Hepatocyte (in vitro differentiated cells): ENCODE data around the gene CFAP92. TPM values are rescaled to one million over a fixed set of nuclear protein-coding genes. Genes with fewer than 3 reads are reported as not detected.
"Not testable (repeated sequence)": the region's sequence is repeated elsewhere in the genome, so short reads cannot be mapped to it uniquely, and the experiment has no call there.

Source experiments
- DNase-seq: peaks from one replicate; pipeline ENCODE4 v3.0.0-alpha.2; 2016; ENCODE audit warnings: low spot score
- H2AFZ ChIP-seq: fragments of 200-600 bp; sonication (generic); 2 replicates; pipeline ENCODE4 v1.6.0; 2016; ENCODE audit warnings: antibody characterized with exemption, mild to moderate bottlenecking
- H3K27ac ChIP-seq: fragments of 200-600 bp; sonication (generic); 2 replicates; pipeline ENCODE4 v1.5.1; 2016; ENCODE audit warnings: mild to moderate bottlenecking
- H3K27me3 ChIP-seq: fragments of 200-600 bp; sonication (generic); 2 replicates; pipeline ENCODE4 v1.6.1; 2016
- H3K36me3 ChIP-seq: fragments of 200-600 bp; sonication (generic); replicated peaks from 2 replicates; pipeline ENCODE4 v1.5.1; 2016; ENCODE audit warnings: low read depth; ENCODE audit not compliant: insufficient read depth
- H3K4me1 ChIP-seq: fragments of 200-600 bp; sonication (generic); 2 replicates; pipeline ENCODE4 v1.5.1; 2016; ENCODE audit warnings: mild to moderate bottlenecking, moderate library complexity; ENCODE audit not compliant: insufficient read depth
- H3K4me2 ChIP-seq: fragments of 200-600 bp; sonication (generic); 2 replicates; pipeline ENCODE4 v1.6.0; 2016
- H3K4me3 ChIP-seq: fragments of 200-600 bp; sonication (generic); 2 replicates; pipeline ENCODE4 v1.5.1; 2016; ENCODE audit warnings: mild to moderate bottlenecking
- H3K79me2 ChIP-seq: fragments of 200-600 bp; sonication (generic); 2 replicates; pipeline ENCODE4 v1.6.0; 2017; ENCODE audit warnings: mild to moderate bottlenecking
- H3K9me2 ChIP-seq: fragments of 200-600 bp; sonication (generic); replicated peaks from 2 replicates; pipeline ENCODE4 v1.6.0; 2017; ENCODE audit warnings: mild to moderate bottlenecking; ENCODE audit not compliant: insufficient read depth
- H3K9me3 ChIP-seq: fragments of 200-600 bp; sonication (generic); 2 replicates; pipeline ENCODE4 v1.5.1; 2016; ENCODE audit warnings: low read depth, mild to moderate bottlenecking
- H4K20me1 ChIP-seq: fragments of 200-600 bp; sonication (generic); 2 replicates; pipeline ENCODE4 v1.6.0; 2016; ENCODE audit warnings: mild to moderate bottlenecking; ENCODE audit not compliant: insufficient read depth, poor library complexity, severe bottlenecking
- CTCF ChIP-seq: fragments of 200-600 bp; sonication (generic); IDR thresholded peaks from 2 replicates; pipeline ENCODE4 v1.5.1; 2016; ENCODE audit warnings: antibody characterized with exemption, mild to moderate bottlenecking; ENCODE audit not compliant: poor library complexity
- EZH2 ChIP-seq: fragments of 200-600 bp; sonication (generic); IDR thresholded peaks from 2 replicates; pipeline ENCODE4 v1.6.1; 2016; ENCODE audit warnings: antibody characterized with exemption, mild to moderate bottlenecking, borderline replicate concordance
- EZH2phosphoT487 ChIP-seq: fragments of 200-600 bp; sonication (generic); IDR thresholded peaks from one replicate; pipeline ENCODE4 v1.6.1; 2018; ENCODE audit warnings: antibody characterized with exemption, mild to moderate bottlenecking, low read depth, moderate library complexity; ENCODE audit not compliant: unreplicated experiment, severe bottlenecking
- WGBS: methylation state at CpG from one replicate; pipeline ENCODE4 v1.1.6; 2016; ENCODE audit warnings: low lambda C conversion rate; ENCODE audit errors: missing lambda C conversion rate; 5-methylcytosine and 5-hydroxymethylcytosine counted together
- polyA plus RNA-seq: library from polyadenylated mRNA; unstranded; fragments of >200 nt; fragmentation: Nextera tagmentation; extraction: Ambion mirVana; gene quantifications from 2 replicates; pipeline ENCODE4 v1.2.1, GENCODE V29; 2016
- total RNA-seq: library from RNA; depleted of rRNA; stranded (reverse); fragments of >200 nt; gene quantifications from 2 replicates; pipeline ENCODE4 v1.2.3, GENCODE V29; 2014

Gene CFAP92
- total and polyA plus RNA-seq, 2 experiments from 2014 or later, result 0.17 to 0.35 TPM

DNA sequence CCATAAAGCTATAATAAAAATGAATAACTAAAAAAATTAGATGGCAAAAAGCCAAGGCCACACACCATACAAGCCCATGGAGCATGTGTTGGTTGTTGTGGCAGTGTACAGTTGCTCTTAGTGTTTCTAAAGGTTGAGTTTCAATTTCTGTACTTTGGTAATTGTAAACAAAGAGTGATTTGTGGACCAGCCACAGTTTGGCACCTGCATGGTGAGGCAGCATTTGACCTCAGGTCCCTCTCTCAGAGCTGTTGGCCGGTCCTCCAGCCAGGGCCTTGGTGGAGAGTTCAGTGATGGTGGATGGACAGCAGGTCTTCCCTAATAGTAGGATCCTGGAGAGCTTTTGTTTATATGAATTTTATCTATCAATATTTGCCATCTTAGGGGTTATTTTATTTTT, 108.9 kb downstream of the CFAP92 start:
- Histone ChIP-seq H3K27ac (no peak overlapping the region), H4K20me1 (no peaks in the 10 kb centered on the region), H3K9me3 (no peaks in the 10 kb centered on the region), H3K27me3 (no peaks in the 10 kb centered on the region), H3K79me2 (peaks cover 53% of the 10 kb centered on the region), H2AFZ (no peak overlapping the region), H3K36me3 (no peaks in the 10 kb centered on the region), H3K9me2 (no peaks in the 10 kb centered on the region), H3K4me1 (peaks cover 7% of the 10 kb centered on the region), H3K4me3 (no peak overlapping the region), H3K4me2 (no peak overlapping the region)
- 92% methylated on average over 1 of the region's 1 CpG for WGBS
- no peak for DNase-seq
- TF ChIP-seq EZH2 (no peak), CTCF (no peak), EZH2phosphoT487 (no peak)

DNA sequence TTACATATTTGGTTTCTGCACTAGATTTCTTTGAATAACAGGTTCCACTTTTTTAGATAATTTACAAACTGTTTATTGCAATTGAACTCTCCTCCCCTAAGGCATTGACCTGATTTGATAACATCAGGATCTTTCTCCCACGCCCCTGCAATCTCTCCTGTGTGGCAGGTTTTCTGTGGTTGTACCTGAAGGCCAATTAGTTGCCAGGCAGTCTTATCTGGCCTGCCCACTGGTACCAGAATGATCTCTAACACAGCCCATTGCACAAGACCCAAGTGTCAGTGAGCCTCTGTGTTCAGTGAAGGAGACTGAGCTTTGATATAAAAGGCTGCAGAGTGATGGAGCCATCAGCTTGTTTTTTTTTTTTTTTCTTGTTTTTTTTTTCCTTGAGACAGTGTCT, 111.2 kb downstream of the CFAP92 start:
- peaks cover 17% of the 10 kb centered on the region for H3K4me1 ChIP-seq
- H3K79me2 ChIP-seq, result peaks cover 66% of the 10 kb centered on the region
- H4K20me1 ChIP-seq, result no peaks in the 10 kb centered on the region
- no peaks in the 10 kb centered on the region for H3K9me3 ChIP-seq
- H3K36me3 ChIP-seq, result no peaks in the 10 kb centered on the region
- no peak for DNase-seq
- H2AFZ ChIP-seq, result no peak overlapping the region
- no peak for TF ChIP-seq EZH2phosphoT487
- TF ChIP-seq EZH2, result no peak
- TF ChIP-seq CTCF, result no peak
- H3K9me2 ChIP-seq, result no peaks in the 10 kb centered on the region
- no peak overlapping the region for H3K27ac ChIP-seq
- H3K4me2 ChIP-seq, result no peak overlapping the region
- no peaks in the 10 kb centered on the region for H3K27me3 ChIP-seq
- H3K4me3 ChIP-seq, result no peak overlapping the region
- 75% methylated on average over 1 of the region's 1 CpG for WGBS

GRCh38 chr3:128881576-128881975, 112.3 kb downstream of the CFAP92 start:
- H3K4me1 ChIP-seq, result peaks cover 18% of the 10 kb centered on the region
- no peaks in the 10 kb centered on the region for H3K27me3 ChIP-seq
- no peak overlapping the region for H3K27ac ChIP-seq
- no peaks in the 10 kb centered on the region for H4K20me1 ChIP-seq
- H3K4me3 ChIP-seq, result no peak overlapping the region
- no peak for DNase-seq
- 97% methylated on average over 6 of the region's 6 CpGs for WGBS
- no peaks in the 10 kb centered on the region for H3K9me3 ChIP-seq
- H3K79me2 ChIP-seq, result peaks cover 72% of the 10 kb centered on the region
- no peak overlapping the region for H3K4me2 ChIP-seq
- H3K9me2 ChIP-seq, result no peaks in the 10 kb centered on the region
- TF ChIP-seq EZH2phosphoT487, result no peak
- no peak for TF ChIP-seq EZH2
- no peak for TF ChIP-seq CTCF
- no peak overlapping the region for H2AFZ ChIP-seq
- no peaks in the 10 kb centered on the region for H3K36me3 ChIP-seq

- H3K27me3 ChIP-seq, H3K9me2 ChIP-seq, H4K20me1 ChIP-seq, H3K36me3 ChIP-seq, DNase-seq, H3K9me3 ChIP-seq, H2AFZ ChIP-seq: not testable (repeated sequence)
- peak overlapping the region; percentile 96 for H3K4me2 ChIP-seq
- H3K79me2 ChIP-seq, result peaks cover 69% of the 10 kb centered on the region
- peak overlapping the region; percentile 76 for H3K4me3 ChIP-seq
- peak overlapping the region; percentile 91 for H3K27ac ChIP-seq
- peaks cover 18% of the 10 kb centered on the region for H3K4me1 ChIP-seq
- WGBS, result 88% methylated on average over 12 of the region's 12 CpGs
Observed at GRCh38 chr3:128880455-128880854, 113.4 kb downstream of the CFAP92 start.
